Endothelial cell (in vitro differentiated cells): ENCODE results near the gene GNG12. TPM values are rescaled to one million over a fixed set of nuclear protein-coding genes. Genes with fewer than 3 reads are reported as not detected.

Experiments
- DNase-seq: peaks from one replicate; pipeline ENCODE4 v3.0.0; 2021; ENCODE audit warnings: low spot score
- H3K27ac Mint-ChIP-seq: one replicate; pipeline ENCODE4 v1.8.0; 2021; ENCODE audit warnings: mixed read lengths, inconsistent platforms; ENCODE audit not compliant: unreplicated experiment
- H3K27me3 Mint-ChIP-seq: one replicate; pipeline ENCODE4 v1.8.0; 2021; ENCODE audit warnings: mild to moderate bottlenecking, moderate library complexity, mixed read lengths, inconsistent platforms; ENCODE audit not compliant: unreplicated experiment
- H3K36me3 Mint-ChIP-seq: one replicate; pipeline ENCODE4 v1.8.0; 2021; ENCODE audit warnings: mild to moderate bottlenecking, low read depth, mixed read lengths, inconsistent platforms; ENCODE audit not compliant: unreplicated experiment
- H3K4me1 Mint-ChIP-seq: one replicate; pipeline ENCODE4 v1.8.0; 2021; ENCODE audit warnings: mild to moderate bottlenecking, mixed read lengths, inconsistent platforms; ENCODE audit not compliant: unreplicated experiment
- H3K4me3 Mint-ChIP-seq: one replicate; pipeline ENCODE4 v1.8.0; 2021; ENCODE audit warnings: mild to moderate bottlenecking, mixed read lengths, inconsistent platforms; ENCODE audit not compliant: unreplicated experiment
- H3K9me3 Mint-ChIP-seq: one replicate; pipeline ENCODE4 v1.8.0; 2021; ENCODE audit warnings: mixed read lengths, inconsistent platforms; ENCODE audit not compliant: unreplicated experiment
- total RNA-seq: library from RNA; stranded (reverse); fragmentation: NEBNext Ultra II Directional; extraction: Animal tissue kit (Norgen Biotek cat#: 25700); gene quantifications from one replicate; pipeline ENCODE4 v1.2.1, GENCODE V29; 2021; ENCODE audit not compliant: unreplicated experiment
- TF ChIP-seq, protein P1 (sequence below): fragments of 200-600 bp; sonication (generic); IDR thresholded peaks from one replicate; pipeline ENCODE4 v1.5.0; 2021; ENCODE audit warnings: antibody characterized with exemption; ENCODE audit not compliant: unreplicated experiment

Gene GNG12
- total RNA-seq, 1 donor from 2014 or later: 26.2 TPM

- H3K9me3 Mint-ChIP-seq: no peaks in the 10 kb centered on the region
- H3K27me3 Mint-ChIP-seq: no peaks in the 10 kb centered on the region
- H3K27ac Mint-ChIP-seq: no peak overlapping the region
- DNase-seq: no peak
- H3K4me1 Mint-ChIP-seq: peaks cover 21% of the 10 kb centered on the region
- no peak overlapping the region for H3K4me3 Mint-ChIP-seq
- TF ChIP-seq, protein P1, sequence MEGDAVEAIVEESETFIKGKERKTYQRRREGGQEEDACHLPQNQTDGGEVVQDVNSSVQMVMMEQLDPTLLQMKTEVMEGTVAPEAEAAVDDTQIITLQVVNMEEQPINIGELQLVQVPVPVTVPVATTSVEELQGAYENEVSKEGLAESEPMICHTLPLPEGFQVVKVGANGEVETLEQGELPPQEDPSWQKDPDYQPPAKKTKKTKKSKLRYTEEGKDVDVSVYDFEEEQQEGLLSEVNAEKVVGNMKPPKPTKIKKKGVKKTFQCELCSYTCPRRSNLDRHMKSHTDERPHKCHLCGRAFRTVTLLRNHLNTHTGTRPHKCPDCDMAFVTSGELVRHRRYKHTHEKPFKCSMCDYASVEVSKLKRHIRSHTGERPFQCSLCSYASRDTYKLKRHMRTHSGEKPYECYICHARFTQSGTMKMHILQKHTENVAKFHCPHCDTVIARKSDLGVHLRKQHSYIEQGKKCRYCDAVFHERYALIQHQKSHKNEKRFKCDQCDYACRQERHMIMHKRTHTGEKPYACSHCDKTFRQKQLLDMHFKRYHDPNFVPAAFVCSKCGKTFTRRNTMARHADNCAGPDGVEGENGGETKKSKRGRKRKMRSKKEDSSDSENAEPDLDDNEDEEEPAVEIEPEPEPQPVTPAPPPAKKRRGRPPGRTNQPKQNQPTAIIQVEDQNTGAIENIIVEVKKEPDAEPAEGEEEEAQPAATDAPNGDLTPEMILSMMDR: no peak
- no peaks in the 10 kb centered on the region for H3K36me3 Mint-ChIP-seq
These were observed 115.4 kb downstream of the GNG12 start for GRCh38 chr1:67717876-67718275.

GRCh38 chr1:67716800-67717199, 116.5 kb downstream of the GNG12 start:
- peaks cover 24% of the 10 kb centered on the region for H3K4me1 Mint-ChIP-seq
- no peak overlapping the region for H3K4me3 Mint-ChIP-seq
- no peaks in the 10 kb centered on the region for H3K36me3 Mint-ChIP-seq
- H3K9me3 Mint-ChIP-seq: no peaks in the 10 kb centered on the region
- TF ChIP-seq, protein P1: no peak
- no peak for DNase-seq
- H3K27me3 Mint-ChIP-seq: no peaks in the 10 kb centered on the region
- no peak overlapping the region for H3K27ac Mint-ChIP-seq

DNA sequence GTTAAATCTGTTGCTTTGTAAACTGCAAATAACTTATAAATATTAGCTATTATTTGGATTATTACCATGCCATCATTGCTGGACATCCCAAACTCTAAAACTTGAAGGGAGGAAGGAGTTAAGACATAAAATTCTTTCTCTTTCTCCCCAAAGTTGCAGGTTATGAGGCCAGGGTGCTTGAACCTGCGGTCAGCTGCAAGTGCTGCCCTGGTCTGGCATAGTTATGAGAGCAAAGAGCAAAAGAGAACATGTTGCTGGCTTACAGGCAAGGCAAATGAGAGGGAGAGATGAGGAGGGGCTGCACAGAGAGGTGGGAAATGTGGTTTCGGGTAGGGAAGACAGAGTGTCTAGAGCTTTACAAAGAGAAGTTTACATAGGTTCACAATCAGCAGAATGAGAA, 117.4 kb downstream of the GNG12 start:
- H3K36me3 Mint-ChIP-seq: no peaks in the 10 kb centered on the region
- H3K4me1 Mint-ChIP-seq: peaks cover 26% of the 10 kb centered on the region
- no peaks in the 10 kb centered on the region for H3K27me3 Mint-ChIP-seq
- no peaks in the 10 kb centered on the region for H3K9me3 Mint-ChIP-seq
- TF ChIP-seq, protein P1: no peak
- no peak for DNase-seq
- H3K4me3 Mint-ChIP-seq: no peak overlapping the region
- H3K27ac Mint-ChIP-seq: no peak overlapping the region

DNA sequence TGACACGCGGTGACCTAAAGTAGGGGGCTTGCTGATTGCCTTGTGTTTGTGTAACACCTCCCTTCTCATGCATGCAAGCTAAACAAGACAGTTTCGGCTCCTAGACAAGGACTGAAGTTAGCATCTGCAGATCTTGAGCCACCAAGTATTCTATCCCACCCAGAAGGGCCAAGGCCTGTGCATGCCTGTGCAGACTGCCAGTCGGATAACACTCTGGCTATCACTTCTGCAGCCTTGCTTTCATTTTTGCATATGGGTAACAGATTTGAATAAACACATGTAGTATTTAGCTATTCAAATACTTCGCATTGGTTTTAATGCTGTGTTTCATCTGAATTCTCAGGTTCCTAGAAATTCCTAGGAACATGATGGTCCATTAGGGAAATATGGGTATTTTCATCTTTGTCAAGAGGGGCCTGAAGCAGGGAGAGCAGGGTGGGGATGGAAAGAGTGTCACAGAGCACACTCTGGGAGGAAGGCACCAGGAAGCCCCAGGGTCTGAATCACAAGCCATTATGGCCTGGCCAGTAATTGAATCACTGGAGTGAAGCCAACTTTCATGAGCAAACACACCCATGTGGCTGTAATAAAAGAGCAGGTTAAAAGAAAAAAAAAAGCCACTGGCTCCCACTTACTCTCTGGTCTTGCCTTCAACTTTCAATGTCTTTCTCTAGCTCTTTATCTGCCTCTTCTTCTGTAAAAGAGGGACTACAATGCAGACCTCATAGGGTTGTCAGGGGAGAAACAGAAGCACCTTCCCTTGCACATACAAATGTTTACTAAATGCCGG, 120.0 kb downstream of the GNG12 start:
- DNase-seq: no peak
- Mint-ChIP-seq H3K9me3 (no peaks in the 10 kb centered on the region), H3K27me3 (no peaks in the 10 kb centered on the region), H3K36me3 (no peaks in the 10 kb centered on the region), H3K4me3 (no peak overlapping the region), H3K4me1 (peaks cover 14% of the 10 kb centered on the region), H3K27ac (no peak overlapping the region)
- TF ChIP-seq, protein P1: no peak

DNA sequence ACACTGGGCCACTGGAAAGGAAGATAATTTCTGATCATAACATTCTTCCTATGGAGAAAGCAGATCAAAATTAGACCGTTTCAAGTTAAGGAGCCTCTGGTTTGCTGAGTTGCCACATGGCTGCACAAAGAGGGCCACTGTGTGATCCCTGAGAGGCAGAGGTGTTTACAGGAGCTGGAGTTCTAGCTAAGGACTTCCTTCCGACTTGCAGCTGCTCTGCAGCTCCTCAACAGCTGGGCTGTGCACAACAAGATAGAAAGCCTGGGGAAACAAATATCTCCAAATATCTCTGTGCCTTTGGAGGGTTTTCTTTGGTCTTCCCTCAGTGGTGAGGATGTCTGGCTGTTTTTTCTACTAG, 121.4 kb downstream of the GNG12 start:
- no peak for DNase-seq
- TF ChIP-seq, protein P1: no peak
- peaks cover 14% of the 10 kb centered on the region for H3K4me1 Mint-ChIP-seq
- no peaks in the 10 kb centered on the region for H3K27me3 Mint-ChIP-seq
- no peak overlapping the region for H3K27ac Mint-ChIP-seq
- no peaks in the 10 kb centered on the region for H3K36me3 Mint-ChIP-seq
- H3K9me3 Mint-ChIP-seq: no peaks in the 10 kb centered on the region
- no peak overlapping the region for H3K4me3 Mint-ChIP-seq
